GM15510 (cell line): ENCODE results near the gene ELFN1.

Experiments used
- POLR2A ChIP-seq: IDR thresholded peaks from 3 replicates; pipeline ENCODE4 v1.6.1; 2011; ENCODE audit warnings: borderline replicate concordance; ENCODE audit not compliant: insufficient read length; ENCODE audit errors: extremely low read depth

ELFN1 gene

DNA sequence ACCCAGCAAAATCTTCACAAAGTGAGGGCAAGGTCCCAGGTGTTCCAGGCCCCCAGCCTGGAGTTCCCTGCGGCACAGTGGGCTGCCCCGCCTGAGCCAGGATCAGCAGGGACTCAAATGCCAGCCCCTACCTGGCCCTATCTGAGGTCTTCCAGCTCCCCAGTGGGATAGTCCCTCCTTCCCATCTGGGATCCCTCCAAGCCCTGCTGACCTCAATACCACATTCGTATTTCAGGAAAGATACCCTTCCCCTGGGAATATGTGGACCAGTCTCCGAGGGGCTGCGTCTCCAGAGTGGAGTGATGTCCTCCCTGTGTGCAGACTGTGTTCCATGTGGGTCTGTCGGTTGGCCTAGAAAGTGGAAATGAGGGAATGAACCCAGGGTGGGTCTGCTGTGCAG is 40.9 kb downstream of the ELFN1 start:
- TF ChIP-seq POLR2A = no peak

DNA sequence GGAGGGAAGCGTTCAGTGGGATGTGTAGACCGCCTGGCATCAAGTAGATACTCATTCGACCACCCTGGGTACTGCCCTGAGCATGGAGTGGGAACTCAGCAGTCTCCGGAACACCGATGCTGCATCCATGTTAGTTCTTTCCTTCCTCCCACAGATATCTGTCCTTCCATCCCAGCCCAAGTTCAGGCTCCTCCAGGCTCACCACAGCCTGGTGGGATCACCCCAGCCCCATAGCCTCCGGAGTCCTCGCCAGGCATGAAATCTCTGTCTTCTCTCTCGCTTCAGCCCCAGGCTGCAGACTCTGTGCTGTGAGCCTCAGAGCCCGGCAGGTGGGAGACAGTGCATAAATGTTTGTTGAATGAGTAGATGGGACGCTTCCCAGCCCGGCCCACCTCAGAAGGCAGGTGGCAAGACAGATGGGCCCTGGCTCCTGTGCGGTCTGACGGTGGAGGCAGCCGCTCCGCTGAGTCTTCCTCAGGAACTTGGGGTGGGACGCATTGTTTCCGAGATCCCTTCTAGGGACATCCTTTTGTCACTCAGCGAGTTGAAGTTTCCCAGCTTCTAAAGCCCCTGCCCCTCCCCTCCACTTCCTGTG is 42.9 kb downstream of the ELFN1 start:
- no peak for TF ChIP-seq POLR2A

DNA sequence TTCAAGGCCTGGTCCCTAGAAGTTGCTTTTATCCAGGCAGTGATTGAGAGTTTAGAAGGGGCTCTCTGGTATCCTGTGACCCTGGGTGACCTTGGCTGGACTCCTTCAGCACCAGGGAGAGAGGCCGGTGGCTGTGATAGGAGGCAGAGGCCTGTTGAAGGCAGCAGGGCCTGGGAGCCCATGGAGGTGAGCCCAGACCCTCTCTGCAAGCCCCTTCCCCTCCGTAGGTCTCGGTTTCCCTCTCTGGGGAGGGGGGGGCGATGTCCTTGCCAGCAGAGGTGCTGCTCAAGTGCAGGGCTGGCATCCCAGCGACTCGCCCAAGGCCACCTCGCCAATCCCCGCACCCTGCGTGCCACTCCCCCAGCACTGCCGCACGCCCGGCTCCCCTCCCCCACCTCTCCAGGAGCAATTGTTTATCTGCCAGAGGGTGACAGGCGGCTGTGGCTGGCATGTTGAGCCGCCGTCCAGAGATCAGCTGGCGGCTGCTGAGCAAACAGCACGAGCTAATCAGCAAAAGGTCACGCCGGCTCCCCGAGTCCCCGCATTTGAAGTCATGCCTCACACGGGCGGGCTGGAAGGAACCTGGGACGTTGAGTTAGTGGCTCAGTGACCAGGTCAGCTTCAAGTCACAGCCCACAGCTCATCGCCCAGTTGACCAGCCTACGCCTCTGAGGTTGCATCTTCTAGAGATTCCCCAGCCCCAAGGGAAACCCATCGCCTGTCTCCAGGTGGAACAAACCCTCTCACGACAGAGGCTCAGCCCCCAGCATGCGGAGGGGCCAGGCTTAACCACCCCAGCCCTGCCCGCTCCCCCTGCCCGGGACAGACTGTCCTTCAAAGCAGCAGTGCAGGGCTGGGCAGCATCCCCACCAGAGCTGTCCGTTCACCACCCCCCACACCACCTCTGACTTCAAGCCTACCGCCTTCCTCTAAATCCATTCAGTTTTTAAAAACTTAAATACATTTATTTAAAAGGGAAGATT is 43.7 kb downstream of the ELFN1 start:
- TF ChIP-seq POLR2A = no peak

DNA sequence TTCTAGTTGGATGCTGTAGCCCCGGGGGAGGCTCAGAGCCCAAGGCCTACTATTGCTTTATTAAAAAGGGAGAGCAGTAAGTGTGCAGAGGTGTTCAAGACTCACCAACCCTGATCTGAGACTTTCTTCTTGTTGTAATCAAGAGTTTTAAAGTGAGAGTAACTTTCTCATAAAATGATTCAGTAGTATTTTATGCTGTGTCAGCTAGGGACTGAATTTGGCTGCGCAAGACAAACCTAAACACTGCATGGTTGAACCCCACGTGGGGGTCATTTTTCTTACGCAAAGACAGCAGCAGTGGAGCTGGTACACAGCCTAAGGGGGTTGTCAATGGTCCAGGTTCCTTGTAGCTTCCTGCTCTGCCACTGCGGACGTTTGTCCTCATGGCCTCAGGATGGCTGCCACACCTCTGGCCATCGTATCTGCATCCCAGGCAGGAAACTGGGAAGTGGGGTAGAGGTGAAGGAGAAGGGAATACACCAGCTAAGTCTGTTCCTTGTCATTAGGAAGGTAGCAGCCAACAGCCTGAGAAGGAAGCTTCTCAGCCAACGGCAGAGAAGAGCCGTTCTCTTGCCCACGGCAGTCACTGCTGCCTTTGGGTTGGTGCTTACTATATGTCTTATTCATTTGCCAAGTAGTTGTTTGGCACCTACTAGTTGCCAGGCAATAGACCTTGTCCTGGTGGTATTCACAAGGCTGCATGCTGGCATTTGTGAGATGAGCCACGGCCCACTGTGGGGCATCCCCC is 44.7 kb downstream of the ELFN1 start:
- TF ChIP-seq POLR2A = no peak

DNA sequence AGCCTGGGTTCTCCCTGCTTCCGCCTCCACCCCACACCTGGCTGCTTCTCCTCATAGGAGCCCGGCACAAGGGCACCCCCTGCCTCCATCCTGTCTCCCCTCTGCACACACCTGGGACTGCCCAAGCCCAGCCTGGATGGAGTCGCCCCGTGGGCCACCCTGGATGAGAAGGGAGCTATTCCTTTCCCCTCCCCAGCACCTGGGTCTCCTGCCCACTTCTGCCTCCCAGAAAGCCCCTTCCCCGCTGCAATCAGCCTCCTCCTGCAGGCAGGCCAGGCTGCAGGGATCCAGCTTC is 45.2 kb downstream of the ELFN1 start:
- no peak for TF ChIP-seq POLR2A

DNA sequence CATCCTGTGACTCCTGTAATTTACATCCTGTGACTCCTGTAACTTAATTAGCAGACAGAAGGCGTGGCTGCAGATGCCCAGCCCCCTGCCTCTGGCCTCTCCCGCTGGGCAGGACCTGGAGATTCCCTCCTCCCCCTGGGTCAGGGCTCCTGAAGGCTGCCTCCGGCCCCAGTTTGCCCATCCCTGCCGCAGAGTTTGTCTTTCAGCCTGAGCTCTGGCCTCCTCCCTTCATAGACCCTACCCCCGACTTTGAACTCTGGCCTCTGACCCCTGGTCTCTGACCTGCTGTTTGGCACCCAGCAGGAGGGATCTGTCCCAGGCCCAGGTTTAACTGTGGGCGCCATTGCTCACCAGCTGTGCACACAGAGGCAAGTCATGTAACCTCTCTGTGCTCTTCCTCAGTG is 45.6 kb downstream of the ELFN1 start:
- TF ChIP-seq POLR2A = no peak

DNA sequence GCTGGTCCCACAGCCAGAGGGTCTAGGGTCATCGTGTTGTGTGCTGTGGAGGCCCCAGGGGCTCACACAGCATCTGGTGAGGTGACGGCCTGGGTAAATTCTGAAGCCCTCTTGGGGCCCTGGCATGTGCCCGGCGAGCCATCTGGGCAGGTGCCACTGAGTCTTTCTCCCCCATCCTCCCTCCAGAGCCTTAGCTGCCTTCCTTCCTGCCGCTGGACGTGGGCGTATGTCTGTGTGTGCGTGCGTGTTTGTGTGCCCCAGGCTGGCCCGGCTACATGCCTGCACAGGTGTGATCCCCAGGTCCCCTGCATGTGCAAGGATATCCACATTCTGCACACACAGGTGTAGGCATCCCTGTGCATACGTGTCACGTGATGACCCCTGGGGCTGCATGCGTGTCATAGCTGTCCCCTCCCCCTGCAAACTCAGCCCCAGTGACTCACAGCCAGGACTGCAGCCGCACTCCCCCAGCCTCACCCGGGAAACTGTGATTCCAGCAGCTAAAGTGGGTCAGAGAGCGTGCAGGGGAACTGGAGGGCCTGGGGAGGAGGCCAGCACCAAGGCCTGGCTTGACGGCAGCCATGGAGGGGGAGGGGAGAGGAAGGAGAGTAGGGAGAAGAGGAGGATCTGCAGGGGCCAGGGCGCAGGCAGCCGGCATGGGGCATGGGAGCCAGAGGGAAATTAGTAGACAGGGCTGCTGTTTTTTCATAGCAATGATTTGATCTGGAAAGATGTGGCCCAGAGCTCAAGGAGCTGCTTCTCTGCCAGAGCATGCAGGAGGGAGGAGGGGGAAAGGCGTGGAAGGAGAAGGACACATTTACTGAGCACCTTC is 46.4 kb downstream of the ELFN1 start:
- TF ChIP-seq POLR2A = no peak

DNA sequence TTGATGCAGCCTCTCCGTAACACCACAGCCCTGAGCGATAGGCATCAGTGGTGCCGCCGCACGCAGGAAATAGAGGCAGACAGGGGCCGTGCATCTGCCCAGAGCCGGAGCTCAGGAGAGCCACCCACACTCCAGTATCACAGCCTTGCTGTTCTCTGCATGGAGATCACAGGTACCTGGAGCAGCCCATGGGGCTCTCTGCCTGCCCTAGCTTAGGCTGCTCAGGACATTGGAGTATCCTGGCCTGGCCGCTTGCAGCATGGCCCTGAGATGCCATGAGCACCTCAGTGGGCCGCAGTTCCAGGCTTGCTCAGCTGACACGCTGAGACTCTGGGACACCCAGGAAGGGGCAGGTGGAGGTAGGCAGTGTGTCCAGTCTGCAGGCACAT is 47.0 kb downstream of the ELFN1 start:
- no peak for TF ChIP-seq POLR2A

DNA sequence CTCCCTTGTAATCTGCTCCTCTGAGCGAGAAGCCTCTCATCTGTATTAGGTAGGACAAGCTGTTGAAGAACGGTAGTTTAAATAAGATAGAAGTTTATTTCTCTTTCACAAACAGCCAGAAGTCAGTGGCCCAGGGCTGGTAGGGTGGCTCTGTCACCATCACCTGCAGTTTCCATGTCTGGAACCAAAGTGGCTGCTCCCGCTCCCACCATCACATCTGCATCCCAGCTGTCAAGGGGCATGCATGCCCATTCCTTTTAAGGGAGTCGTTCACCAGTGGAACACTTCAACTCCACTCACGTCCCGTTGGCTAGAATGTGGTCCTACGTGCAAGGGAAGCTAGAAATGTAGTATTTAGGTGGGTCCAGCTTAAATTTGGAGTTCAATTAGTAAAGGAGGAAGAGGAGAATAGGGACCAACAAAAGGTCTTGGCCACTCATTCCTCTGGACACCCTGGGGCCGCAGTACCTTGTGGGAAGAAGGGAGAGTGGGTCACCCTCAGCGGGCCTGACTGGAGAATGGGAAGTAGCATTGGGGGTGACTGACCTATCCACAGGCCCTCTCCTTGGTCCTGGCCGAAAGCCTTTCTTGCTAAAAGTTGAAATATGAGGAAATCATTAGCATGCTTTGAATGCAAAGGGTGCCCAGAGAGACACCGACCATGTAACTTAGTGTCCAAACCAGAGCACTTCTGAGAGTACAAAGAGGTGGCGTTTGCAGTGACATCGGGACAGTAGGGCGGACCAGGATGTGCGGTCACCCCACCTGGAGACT is 48.0 kb downstream of the ELFN1 start:
- TF ChIP-seq POLR2A = no peak

DNA sequence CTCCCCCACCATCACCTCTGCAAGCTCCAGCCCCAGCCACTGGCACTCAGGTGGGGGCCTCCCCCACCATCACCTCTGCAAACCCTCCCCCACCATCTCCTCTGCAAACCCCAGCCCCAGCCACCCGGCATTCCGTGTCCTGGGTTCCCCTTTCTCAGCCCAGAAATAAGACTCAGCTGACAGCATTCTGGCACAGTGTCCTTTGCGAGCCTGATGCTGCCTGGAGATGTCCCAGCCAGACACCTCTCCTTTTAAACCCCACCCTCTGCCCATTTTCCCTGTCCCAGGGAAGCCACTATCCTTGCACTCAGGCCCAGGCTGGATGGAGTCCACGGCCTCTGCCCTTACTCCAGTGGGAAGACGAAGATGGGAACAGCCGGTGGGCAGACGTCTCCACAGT is 49.8 kb downstream of the ELFN1 start:
- no peak for TF ChIP-seq POLR2A

DNA sequence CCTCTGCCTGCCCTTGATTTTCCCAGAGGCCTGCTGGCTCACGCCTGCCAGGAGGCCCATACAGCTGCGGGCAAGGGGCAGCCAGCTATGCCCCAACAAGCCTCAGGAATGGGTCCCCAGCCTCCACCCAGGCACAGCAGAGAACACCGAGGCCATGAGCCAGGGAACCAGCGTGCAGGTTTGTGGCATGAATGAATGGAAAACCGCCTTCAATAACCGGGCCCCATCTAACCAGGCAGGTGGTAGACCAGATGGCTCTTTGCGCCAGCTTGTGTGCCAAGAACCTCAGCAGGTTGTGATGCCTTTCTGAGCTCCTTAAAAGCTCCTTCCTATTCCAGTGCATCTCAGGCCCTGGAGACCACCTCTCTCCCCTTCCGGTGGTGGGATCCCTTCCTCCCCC is 50.2 kb downstream of the ELFN1 start:
- no peak for TF ChIP-seq POLR2A

DNA sequence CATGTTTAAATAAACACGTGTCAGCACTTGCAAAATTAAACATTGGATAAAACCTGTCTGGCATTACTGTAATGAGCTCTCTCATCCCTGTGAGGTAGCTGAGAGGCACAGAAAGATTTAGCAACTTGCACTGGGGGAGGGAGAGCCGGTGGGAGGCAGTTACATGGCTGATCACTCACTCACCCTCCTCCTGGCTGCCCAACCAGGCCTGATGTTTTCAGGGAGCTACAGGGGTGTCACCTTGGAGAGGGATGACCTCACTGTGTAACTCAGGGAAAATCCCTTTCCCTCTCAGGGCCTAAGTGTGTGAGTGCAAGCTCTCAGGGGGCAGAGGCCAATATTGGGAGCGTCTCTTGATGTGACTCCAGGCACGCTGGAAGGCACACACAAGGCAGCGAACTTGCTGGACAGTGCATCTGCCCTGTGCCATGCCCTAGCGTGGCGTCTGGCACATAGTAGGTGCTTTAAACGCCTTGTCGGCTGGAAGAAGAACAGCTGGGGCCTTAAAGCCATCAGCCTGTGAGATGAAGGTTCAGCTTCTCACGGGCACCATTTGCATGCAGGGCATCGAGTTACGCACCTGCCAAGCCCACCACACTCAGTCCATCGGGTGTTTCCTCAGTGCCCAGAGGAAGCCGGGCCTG is 51.1 kb downstream of the ELFN1 start:
- no peak for TF ChIP-seq POLR2A

DNA sequence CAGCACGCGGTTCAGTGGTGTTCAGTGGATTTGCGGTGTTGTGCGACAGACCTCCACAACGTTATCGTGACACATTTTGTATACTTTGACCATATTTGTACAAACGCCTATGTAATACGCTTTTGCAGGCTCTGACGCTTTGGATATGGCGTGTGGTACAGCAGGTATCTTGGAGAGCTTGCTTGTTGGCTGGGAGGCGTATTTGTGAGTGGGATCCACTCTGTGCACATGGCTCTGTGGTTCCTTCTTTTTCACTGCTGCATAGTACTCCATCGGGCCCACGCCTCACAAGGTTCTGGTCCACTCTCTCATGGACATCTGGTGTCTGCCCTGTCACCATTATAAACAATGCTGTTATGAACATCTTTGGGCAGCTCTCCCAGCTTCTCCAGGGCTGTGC is 53.2 kb downstream of the ELFN1 start:
- TF ChIP-seq POLR2A = no peak
